Choroid plexus epithelial cell (primary cell): ENCODE results near the gene ZNF143.

Source experiments
- DNase-seq: peaks from one replicate; pipeline ENCODE4 v3.0.0-alpha.2; 2010; ENCODE audit warnings: low read depth
- H3K4me3 ChIP-seq: 2 replicates; pipeline ENCODE4 v1.5.1; 2011; ENCODE audit warnings: low read depth, mild to moderate bottlenecking, control low read depth, low read length, moderate library complexity
- CTCF ChIP-seq: conservative IDR thresholded peaks from 2 replicates; pipeline ENCODE4 v1.5.1; 2011; ENCODE audit warnings: low read depth, mild to moderate bottlenecking, control low read depth, inconsistent platforms, low read length, moderate library complexity

The ZNF143 gene

GRCh38 chr11:9473408-9473807, 12.6 kb downstream of the ZNF143 start:
- no peak overlapping the region for H3K4me3 ChIP-seq
- no peak for DNase-seq
- no peak for TF ChIP-seq CTCF

- DNase-seq: no peak
- no peak overlapping the region for H3K4me3 ChIP-seq
- no peak for TF ChIP-seq CTCF
Measured at GRCh38 chr11:9479899-9480298, 19.1 kb downstream of the ZNF143 start.

GRCh38 chr11:9489080-9489765, 28.4 kb downstream of the ZNF143 start:
- no peak for TF ChIP-seq CTCF
- DNase-seq: peak; percentile 47
- H3K4me3 ChIP-seq: no peak overlapping the region

GRCh38 chr11:9490376-9490775, 29.6 kb downstream of the ZNF143 start:
- no peak for TF ChIP-seq CTCF
- no peak for DNase-seq
- no peak overlapping the region for H3K4me3 ChIP-seq

GRCh38 chr11:9493492-9493891, 32.7 kb downstream of the ZNF143 start:
- DNase-seq: no peak
- TF ChIP-seq CTCF: no peak
- H3K4me3 ChIP-seq: no peak overlapping the region

GRCh38 chr11:9494316-9494715, 33.5 kb downstream of the ZNF143 start:
- H3K4me3 ChIP-seq: no peak overlapping the region
- no peak for DNase-seq
- TF ChIP-seq CTCF: no peak

GRCh38 chr11:9495803-9496514, 35.1 kb downstream of the ZNF143 start:
- no peak for DNase-seq
- TF ChIP-seq CTCF: no peak
- no peak overlapping the region for H3K4me3 ChIP-seq
